ENCODE data around the gene DNAJB9. TPM values are rescaled to one million over a fixed set of nuclear protein-coding genes. Genes with fewer than 3 reads are reported as not detected.
A peak's percentile ranks its signal among the peaks of the same experiment; 100 is the strongest.

Gene DNAJB9
- total and polyA plus RNA-seq, 9 of the 15 experiments (the other 6 are each of a cell fraction or from before 2014, with no cell fraction given) = 4.3 to 34.2 (median 9.6) TPM

DNA sequence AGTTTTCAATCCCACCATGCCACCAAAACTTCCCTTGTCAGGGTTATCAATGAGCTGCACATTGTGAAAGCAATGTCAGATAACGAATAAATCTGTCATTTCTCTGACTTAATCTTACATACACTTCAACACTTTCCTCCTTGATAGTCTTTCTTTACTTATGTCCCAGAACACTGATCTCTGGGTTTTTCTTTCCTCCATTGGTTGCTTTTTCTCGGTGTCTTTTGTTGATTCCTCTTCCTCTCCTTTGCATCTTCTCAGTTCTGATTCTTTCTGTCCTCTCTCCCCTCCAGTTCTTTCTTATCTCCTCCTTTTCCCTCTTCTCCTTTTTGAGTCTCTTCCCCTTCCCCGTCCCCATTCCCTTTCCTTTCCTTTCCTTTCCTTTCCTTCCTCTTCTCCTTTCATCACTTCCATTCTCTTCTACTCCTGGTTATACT lies 16.6 kb downstream of the DNAJB9 start (continued):
- TF ChIP-seq PCBP1 (IDR thresholded peaks at IDR 0.05; ENCODE audit: low read depth, low read length, poor library complexity, severe bottlenecking) (no peak), ZNF57 (CRISPR knock-in tag; IDR thresholded peaks at IDR 0.05) (no peak), MIER1 (IDR thresholded peaks at IDR 0.05; ENCODE audit: low read depth) (no peak), MYBL2 (IDR thresholded peaks at IDR 0.05; ENCODE audit: low read depth) (0 out of 2 replicates have a peak, but pooled peaks have one; percentile 40), MYBL2 (CRISPR knock-in tag; IDR thresholded peaks at IDR 0.05; ENCODE audit: borderline replicate concordance) (no peak), LCOR (CRISPR knock-in tag; IDR thresholded peaks at IDR 0.05) (no peak), ZNF224 (CRISPR knock-in tag; IDR thresholded peaks at IDR 0.05) (no peak), ZNF263 (CRISPR knock-in tag; IDR thresholded peaks at IDR 0.05; ENCODE audit: borderline replicate concordance) (no peak), ARID1B (IDR thresholded peaks at IDR 0.05) (peak; percentile 99), LEF1 (IDR thresholded peaks at IDR 0.05) (peak; percentile 96), TRIM28 (IDR thresholded peaks at IDR 0.05) (no peak), ZNF695 (CRISPR knock-in tag; IDR thresholded peaks at IDR 0.05) (no peak), PPARD (CRISPR knock-in tag; IDR thresholded peaks at IDR 0.05) (no peak)
- TF ChIP-seq, protein P1, sequence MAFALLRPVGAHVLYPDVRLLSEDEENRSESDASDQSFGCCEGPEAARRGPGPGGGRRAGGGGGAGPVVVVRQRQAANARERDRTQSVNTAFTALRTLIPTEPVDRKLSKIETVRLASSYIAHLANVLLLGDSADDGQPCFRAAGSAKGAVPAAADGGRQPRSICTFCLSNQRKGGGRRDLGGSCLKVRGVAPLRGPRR (CRISPR knock-in tag; IDR thresholded peaks at IDR 0.05) = no peak
- TF ChIP-seq, protein P2, sequence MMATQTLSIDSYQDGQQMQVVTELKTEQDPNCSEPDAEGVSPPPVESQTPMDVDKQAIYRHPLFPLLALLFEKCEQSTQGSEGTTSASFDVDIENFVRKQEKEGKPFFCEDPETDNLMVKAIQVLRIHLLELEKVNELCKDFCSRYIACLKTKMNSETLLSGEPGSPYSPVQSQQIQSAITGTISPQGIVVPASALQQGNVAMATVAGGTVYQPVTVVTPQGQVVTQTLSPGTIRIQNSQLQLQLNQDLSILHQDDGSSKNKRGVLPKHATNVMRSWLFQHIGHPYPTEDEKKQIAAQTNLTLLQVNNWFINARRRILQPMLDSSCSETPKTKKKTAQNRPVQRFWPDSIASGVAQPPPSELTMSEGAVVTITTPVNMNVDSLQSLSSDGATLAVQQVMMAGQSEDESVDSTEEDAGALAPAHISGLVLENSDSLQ (IDR thresholded peaks at IDR 0.05) = peak; percentile 82
- TF ChIP-seq, protein P3, sequence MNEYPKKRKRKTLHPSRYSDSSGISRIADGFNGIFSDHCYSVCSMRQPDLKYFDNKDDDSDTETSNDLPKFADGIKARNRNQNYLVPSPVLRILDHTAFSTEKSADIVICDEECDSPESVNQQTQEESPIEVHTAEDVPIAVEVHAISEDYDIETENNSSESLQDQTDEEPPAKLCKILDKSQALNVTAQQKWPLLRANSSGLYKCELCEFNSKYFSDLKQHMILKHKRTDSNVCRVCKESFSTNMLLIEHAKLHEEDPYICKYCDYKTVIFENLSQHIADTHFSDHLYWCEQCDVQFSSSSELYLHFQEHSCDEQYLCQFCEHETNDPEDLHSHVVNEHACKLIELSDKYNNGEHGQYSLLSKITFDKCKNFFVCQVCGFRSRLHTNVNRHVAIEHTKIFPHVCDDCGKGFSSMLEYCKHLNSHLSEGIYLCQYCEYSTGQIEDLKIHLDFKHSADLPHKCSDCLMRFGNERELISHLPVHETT (CRISPR knock-in tag; conservative IDR thresholded peaks at IDR 0.05 in 1 of 2, IDR thresholded peaks at IDR 0.05 in 1 of 2) = no peak
- TF ChIP-seq, protein P4, sequence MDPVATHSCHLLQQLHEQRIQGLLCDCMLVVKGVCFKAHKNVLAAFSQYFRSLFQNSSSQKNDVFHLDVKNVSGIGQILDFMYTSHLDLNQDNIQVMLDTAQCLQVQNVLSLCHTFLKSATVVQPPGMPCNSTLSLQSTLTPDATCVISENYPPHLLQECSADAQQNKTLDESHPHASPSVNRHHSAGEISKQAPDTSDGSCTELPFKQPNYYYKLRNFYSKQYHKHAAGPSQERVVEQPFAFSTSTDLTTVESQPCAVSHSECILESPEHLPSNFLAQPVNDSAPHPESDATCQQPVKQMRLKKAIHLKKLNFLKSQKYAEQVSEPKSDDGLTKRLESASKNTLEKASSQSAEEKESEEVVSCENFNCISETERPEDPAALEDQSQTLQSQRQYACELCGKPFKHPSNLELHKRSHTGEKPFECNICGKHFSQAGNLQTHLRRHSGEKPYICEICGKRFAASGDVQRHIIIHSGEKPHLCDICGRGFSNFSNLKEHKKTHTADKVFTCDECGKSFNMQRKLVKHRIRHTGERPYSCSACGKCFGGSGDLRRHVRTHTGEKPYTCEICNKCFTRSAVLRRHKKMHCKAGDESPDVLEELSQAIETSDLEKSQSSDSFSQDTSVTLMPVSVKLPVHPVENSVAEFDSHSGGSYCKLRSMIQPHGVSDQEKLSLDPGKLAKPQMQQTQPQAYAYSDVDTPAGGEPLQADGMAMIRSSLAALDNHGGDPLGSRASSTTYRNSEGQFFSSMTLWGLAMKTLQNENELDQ (CRISPR knock-in tag; IDR thresholded peaks at IDR 0.05; ENCODE audit: borderline replicate concordance) = no peak
- TF ChIP-seq, protein P5, sequence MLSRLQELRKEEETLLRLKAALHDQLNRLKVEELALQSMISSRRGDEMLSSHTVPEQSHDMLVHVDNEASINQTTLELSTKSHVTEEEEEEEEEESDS (CRISPR knock-in tag; IDR thresholded peaks at IDR 0.05) = no peak
- TF ChIP-seq, protein P6, sequence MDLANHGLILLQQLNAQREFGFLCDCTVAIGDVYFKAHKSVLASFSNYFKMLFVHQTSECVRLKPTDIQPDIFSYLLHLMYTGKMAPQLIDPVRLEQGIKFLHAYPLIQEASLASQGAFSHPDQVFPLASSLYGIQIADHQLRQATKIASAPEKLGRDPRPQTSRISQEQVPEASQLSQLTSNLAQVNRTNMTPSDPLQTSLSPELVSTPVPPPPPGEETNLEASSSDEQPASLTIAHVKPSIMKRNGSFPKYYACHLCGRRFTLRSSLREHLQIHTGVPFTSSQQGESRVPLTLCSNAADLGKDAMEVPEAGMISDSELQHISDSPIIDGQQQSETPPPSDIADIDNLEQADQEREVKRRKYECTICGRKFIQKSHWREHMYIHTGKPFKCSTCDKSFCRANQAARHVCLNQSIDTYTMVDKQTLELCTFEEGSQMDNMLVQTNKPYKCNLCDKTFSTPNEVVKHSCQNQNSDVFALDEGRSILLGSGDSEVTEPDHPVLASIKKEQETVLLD (IDR thresholded peaks at IDR 0.05) = peak; percentile 47; the same call in 1 of the 2 replicates
- TF ChIP-seq, protein P7, sequence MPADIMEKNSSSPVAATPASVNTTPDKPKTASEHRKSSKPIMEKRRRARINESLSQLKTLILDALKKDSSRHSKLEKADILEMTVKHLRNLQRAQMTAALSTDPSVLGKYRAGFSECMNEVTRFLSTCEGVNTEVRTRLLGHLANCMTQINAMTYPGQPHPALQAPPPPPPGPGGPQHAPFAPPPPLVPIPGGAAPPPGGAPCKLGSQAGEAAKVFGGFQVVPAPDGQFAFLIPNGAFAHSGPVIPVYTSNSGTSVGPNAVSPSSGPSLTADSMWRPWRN (IDR thresholded peaks at IDR 0.05; ENCODE audit: low read depth) = peak; percentile 63; the same call in 1 of the 2 replicates

All from K562 (cell line).